GM12878 (cell line): ENCODE measurements around the gene TACC2. TPM values are rescaled to one million over a fixed set of nuclear protein-coding genes. Genes with fewer than 3 reads are reported as not detected.

Source experiments
- ATAC-seq: fragments of 200-7000 bp; cut with Tn5 transposase; 3 replicates; pipeline ENCODE4 v1.9.1; 2020; ENCODE audit warnings: mild to moderate bottlenecking, moderate library complexity
- BruUV-seq: library from RNA; stranded (reverse); fragments of 400-500 nt; replicated peaks from 2 replicates; lab custom pipeline; 2021; lab: Mats Ljungman, UMichigan
- CTCF ChIA-PET: fragments of 300-600 bp; sonication (Branson Sonifier 250); formaldehyde crosslinking; extraction: SDS; loops from one replicate; lab custom pipeline; 2021; ENCODE audit warnings: inconsistent platforms; lab: Yijun Ruan, JAX
- POLR2A ChIA-PET: fragments of 350-600 bp; formaldehyde crosslinking; extraction: SDS; loops from one replicate; lab custom pipeline; 2021; ENCODE audit warnings: inconsistent platforms; lab: Charles Lee
- RAD21 ChIA-PET: fragments of 300-600 bp; sonication (Branson Sonifier 250); formaldehyde crosslinking; loops from one replicate; lab custom pipeline; 2023; ENCODE audit warnings: antibody characterized with exemption; ENCODE audit not compliant: unreplicated experiment; lab: Charles Lee
- SMC1A ChIA-PET: fragments of 300-600 bp; sonication (Branson Sonifier 250); formaldehyde crosslinking; loops from one replicate; lab custom pipeline; 2023; ENCODE audit not compliant: unreplicated experiment, uncharacterized antibody; lab: Charles Lee
- DNase-seq: peaks from one replicate; pipeline ENCODE4 v3.0.0-alpha.2; 2011; ENCODE audit warnings: low read depth, low spot score
- FAIRE-seq: peaks from 3 replicates; lab custom pipeline; 2011; peaks lifted over from hg19 to GRCh38; lab: Jason Lieb, UNC
- H2AFZ ChIP-seq: 2 replicates; pipeline ENCODE4 v1.6.0; 2011; ENCODE audit warnings: low read depth, low read length, control low read depth; ENCODE audit not compliant: control insufficient read depth
- H3K27ac ChIP-seq: 2 replicates; pipeline ENCODE4 v1.5.1; 2011; ENCODE audit warnings: control low read depth; ENCODE audit not compliant: control insufficient read depth, insufficient read depth
- H3K27me3 ChIP-seq, 2 experiments: replicated peaks in 1 of 2; 2 replicates each; pipeline versions ENCODE4 v1.6.0 to v1.6.1; 2011; ENCODE audit warnings: low read length in 1 of 2; ENCODE audit not compliant: control insufficient read depth in 2 of 2, insufficient read depth in 2 of 2
- H3K36me3 ChIP-seq, 2 experiments: 2 replicates each; pipeline ENCODE4 v1.5.1; 2011; ENCODE audit warnings: low read length in 1 of 2; ENCODE audit not compliant: control insufficient read depth in 2 of 2, insufficient read depth in 2 of 2
- H3K4me1 ChIP-seq: 2 replicates; pipeline ENCODE4 v1.6.1; 2011; ENCODE audit warnings: mild to moderate bottlenecking, low read length, moderate library complexity, mixed read lengths; ENCODE audit not compliant: control insufficient read depth, insufficient read depth
- H3K4me2 ChIP-seq: 2 replicates; pipeline ENCODE4 v1.6.0; 2011; ENCODE audit warnings: control low read depth; ENCODE audit not compliant: control insufficient read depth, insufficient read depth
- H3K4me3 ChIP-seq: fragments of 200-600 bp; sonication (generic); 2 replicates; pipeline ENCODE4 v1.5.1; 2016
- H3K79me2 ChIP-seq: 2 replicates; pipeline ENCODE4 v1.6.0; 2011; ENCODE audit warnings: low read length; ENCODE audit not compliant: control insufficient read depth, insufficient read depth
- H3K9ac ChIP-seq: 2 replicates; pipeline ENCODE4 v1.8.0; 2011; ENCODE audit warnings: low read length, control low read depth, mixed read lengths; ENCODE audit not compliant: control insufficient read depth, insufficient read depth
- H3K9me3 ChIP-seq: replicated peaks from 3 replicates; pipeline ENCODE4 v1.5.1; 2011; ENCODE audit warnings: mild to moderate bottlenecking, low read length; ENCODE audit not compliant: control insufficient read depth, insufficient read depth
- H4K20me1 ChIP-seq: 2 replicates; pipeline ENCODE4 v1.6.0; 2011; ENCODE audit not compliant: control insufficient read depth, insufficient read depth
- CTCF ChIP-seq, 3 experiments: IDR thresholded peaks in 2 of 3; conservative IDR thresholded peaks in 1 of 3; 2 replicates each; pipeline ENCODE4 v1.5.1; 2011; ENCODE audit warnings: low read depth in 3 of 3, low read length in 3 of 3, mild to moderate bottlenecking in 3 of 3, control low read depth in 2 of 3, moderate library complexity in 2 of 3, inconsistent platforms in 1 of 3, mixed read lengths in 1 of 3; ENCODE audit not compliant: control insufficient read depth in 2 of 3, insufficient read depth in 1 of 3; ENCODE audit errors: extremely low read depth in 1 of 3
- ESRRA ChIP-seq: IDR thresholded peaks from 2 replicates; pipeline ENCODE4 v1.6.1; 2012; ENCODE audit warnings: mild to moderate bottlenecking, low read length, improper control_type of control experiment
- FOS ChIP-seq: IDR thresholded peaks from 3 replicates; pipeline ENCODE4 v1.6.1; 2011; ENCODE audit warnings: borderline replicate concordance; ENCODE audit not compliant: insufficient read length; ENCODE audit errors: extremely low read depth
- HDGF ChIP-seq: fragments of 450-650 bp; IDR thresholded peaks from 2 replicates; pipeline ENCODE4 v1.6.1; 2016; ENCODE audit warnings: antibody characterized with exemption
- JUND ChIP-seq: IDR thresholded peaks from 2 replicates; pipeline ENCODE4 v1.6.1; 2012; ENCODE audit warnings: low read depth, mild to moderate bottlenecking, low read length, improper control_type of control experiment, moderate library complexity
- KDM1A ChIP-seq: fragments of 200-600 bp; sonication (generic); IDR thresholded peaks from 2 replicates; pipeline ENCODE4 v1.6.1; 2016; ENCODE audit warnings: borderline replicate concordance
- MXI1 ChIP-seq: fragments of 150-350 bp; IDR thresholded peaks from 2 replicates; pipeline ENCODE4 v1.6.1; 2011; ENCODE audit warnings: low read depth, mild to moderate bottlenecking, inconsistent platforms, low read length, improper control_type of control experiment
- MYC ChIP-seq: IDR thresholded peaks from 2 replicates; pipeline ENCODE4 v1.6.1; 2011; ENCODE audit warnings: mild to moderate bottlenecking, low read length, moderate library complexity, inconsistent platforms; ENCODE audit not compliant: insufficient read depth, insufficient replicate concordance, insufficient read length, severe bottlenecking
- NFIC ChIP-seq: IDR thresholded peaks from 2 replicates; pipeline ENCODE4 v1.6.1; 2012; ENCODE audit warnings: low read depth, mild to moderate bottlenecking, inconsistent platforms, low read length, moderate library complexity
- SIN3A ChIP-seq: IDR thresholded peaks from 2 replicates; pipeline ENCODE4 v1.6.1; 2012; ENCODE audit warnings: low read depth, low read length, improper control_type of control experiment
- USF2 ChIP-seq: IDR thresholded peaks from 2 replicates; pipeline ENCODE4 v1.6.1; 2011; ENCODE audit warnings: low read depth, low read length, improper control_type of control experiment, borderline replicate concordance
- WRNIP1 ChIP-seq: IDR thresholded peaks from 2 replicates; pipeline ENCODE4 v1.6.1; 2011; ENCODE audit warnings: low read depth, low read length, improper control_type of control experiment, borderline replicate concordance
- WGBS: methylation state at CpG from one replicate; pipeline ENCODE4 v1.1.6; 2016; ENCODE audit warnings: low lambda C conversion rate; ENCODE audit not compliant: insufficient replicate concordance, insufficient coverage; ENCODE audit errors: missing lambda C conversion rate; 5-methylcytosine and 5-hydroxymethylcytosine counted together
- in situ Hi-C: fragments of 300-500 bp; cut with MboI; formaldehyde crosslinking; loops from 9 replicates; pipeline ENCODE4 v1.14.3; 2018; ENCODE audit warnings: mixed read lengths
- intact Hi-C: fragments of 100-400 bp; cut with micrococcal nuclease; formaldehyde crosslinking; loops from one replicate; pipeline ENCODE4 v1.14.2; 2022; ENCODE audit not compliant: unreplicated experiment
- polyA plus RNA-seq, 11 experiments: library from polyadenylated mRNA; depleted of rRNA in 4 of 11; unstranded in 6 of 11; stranded (reverse) in 5 of 11; fragments of >200 nt; fragmentation: Nextera tagmentation in 4 of 11; fragmentation: Illumina TruSeq in 1 of 11; extraction: Ambion mirVana in 4 of 11; extraction: Trizol in 1 of 11; gene quantifications; 1 replicate in 1 of 11; 2 replicates in 10 of 11; pipeline versions ENCODE4 v1.2.1 to v1.2.3, GENCODE V29; 2011 to 2016; ENCODE audit warnings: inconsistent platforms in 2 of 11, missing spikeins in 2 of 11, low read depth in 1 of 11
- total RNA-seq, 4 experiments: library from RNA; depleted of rRNA in 3 of 4; stranded (reverse); fragments of >200 nt in 3 of 4; fragmentation: Illumina TruSeq in 1 of 4; extraction: Trizol in 1 of 4; gene quantifications; 2 replicates each; pipeline versions ENCODE4 v1.2.1 to v1.2.3, GENCODE V29; 2013 to 2021

Gene TACC2
- total and polyA plus RNA-seq, 10 of the 15 experiments (the other 5 are each of a cell fraction or from before 2014, with no cell fraction given): 0.07 to 0.64 (median 0.13) TPM; not detected in 5

- 32% methylated on average over 5 of the region's 5 CpGs for WGBS
- H3K79me2 ChIP-seq: no peaks in the 10 kb centered on the region
- H3K9ac ChIP-seq: no peak overlapping the region
- ChIA-PET SMC1A (no interaction called here), RAD21 (no interaction called here), CTCF (interaction anchor here (1.5 kb wide), 1 partner anchor 13 kb away, joined by 4 read pairs; no protein-coding TSS in a partner anchor), POLR2A (no interaction called here)
- intact Hi-C loops (no loop called here), in situ Hi-C loops (no loop called here)
- no peaks in the 10 kb centered on the region for H4K20me1 ChIP-seq
- H3K36me3 ChIP-seq: no peaks in the 10 kb centered on the region
- BruUV-seq: no TSS peak
- H3K4me3 ChIP-seq: no peak overlapping the region
- DNase-seq (no peak), ATAC-seq (no peak), FAIRE-seq (no peak)
- no peak for TF ChIP-seq USF2
- no peak for TF ChIP-seq ESRRA
- TF ChIP-seq KDM1A: no peak
- TF ChIP-seq NFIC: no peak
- TF ChIP-seq MYC: no peak
- H3K27ac ChIP-seq: no peak overlapping the region
- H3K27me3 ChIP-seq: no peaks in the 10 kb centered on the region; a peak in 1 of 4 replicates
- H3K9me3 ChIP-seq: no peaks in the 10 kb centered on the region
- no peak overlapping the region for H2AFZ ChIP-seq
- no peaks in the 10 kb centered on the region for H3K4me1 ChIP-seq
- no peak overlapping the region for H3K4me2 ChIP-seq
These were observed 265.9 kb downstream of the TACC2 start for GRCh38 chr10:122254831-122255230.

- Histone ChIP-seq H3K36me3 (no peaks in the 10 kb centered on the region), H4K20me1 (no peaks in the 10 kb centered on the region), H3K27me3 (no peaks in the 10 kb centered on the region; a peak in 1 of 4 replicates), H2AFZ (no peak overlapping the region), H3K4me2 (no peak overlapping the region), H3K4me3 (no peak overlapping the region), H3K79me2 (no peaks in the 10 kb centered on the region), H3K9ac (no peak overlapping the region), H3K4me1 (no peaks in the 10 kb centered on the region), H3K9me3 (no peaks in the 10 kb centered on the region), H3K27ac (no peak overlapping the region)
- 32% methylated on average over 14 of the region's 14 CpGs for WGBS
- DNase-seq (no peak), FAIRE-seq (no peak), ATAC-seq (no peak)
- in situ Hi-C loops (no loop called here), intact Hi-C loops (no loop called here)
- ChIA-PET SMC1A (no interaction called here), CTCF (interaction anchor here (1.5 kb wide), 1 partner anchor 12 kb away, joined by 4 read pairs; no protein-coding TSS in a partner anchor), RAD21 (no interaction called here), POLR2A (no interaction called here)
- no TSS peak for BruUV-seq
- no peak for TF ChIP-seq FOS
- no peak for TF ChIP-seq JUND
- no peak for TF ChIP-seq WRNIP1
- no peak for TF ChIP-seq CTCF (IDR thresholded peaks at IDR 0.05 in 2 of 3, conservative IDR thresholded peaks at IDR 0.05 in 1 of 3; ENCODE audit: control insufficient read depth in 2 of 3, extremely low read depth in 1 of 3, insufficient read depth in 1 of 3, low read depth in 3 of 3, low read length in 3 of 3)
- TF ChIP-seq SIN3A: no peak
- TF ChIP-seq MXI1: no peak
- no peak for TF ChIP-seq HDGF
These were observed 266.7 kb downstream of the TACC2 start for GRCh38 chr10:122255509-122256301.
